Panc1 (cell line): Measurements from ENCODE around the gene NOL3. TPM values are rescaled to one million over a fixed set of nuclear protein-coding genes. Genes with fewer than 3 reads are reported as not detected.

Experiments
- ATAC-seq: fragments of 200-7000 bp; cut with Tn5 transposase; 2 replicates; pipeline ENCODE4 v1.9.1; 2020; ENCODE audit warnings: mild to moderate bottlenecking, moderate library complexity
- BruUV-seq: library from RNA; stranded (reverse); fragments of 400-500 nt; replicated peaks from 2 replicates; lab custom pipeline; 2021; lab: Mats Ljungman, UMichigan
- CTCF ChIA-PET: fragments of 300-600 bp; sonication (Branson Sonifier 250); formaldehyde crosslinking; loops from one replicate; lab custom pipeline; 2022; ENCODE audit warnings: antibody characterized with exemption; lab: Charles Lee
- POLR2A ChIA-PET: fragments of 300-600 bp; sonication (Branson Sonifier 250); formaldehyde crosslinking; loops from one replicate; lab custom pipeline; 2022; ENCODE audit warnings: antibody characterized with exemption; lab: Charles Lee
- DNase-seq: peaks from one replicate; pipeline ENCODE4 v3.0.0-alpha.2; 2010; ENCODE audit warnings: low read depth, low spot score
- H3K27ac ChIP-seq: 2 replicates; pipeline ENCODE4 v1.5.1; 2011; ENCODE audit warnings: mild to moderate bottlenecking, low read length, inconsistent platforms
- H3K27me3 ChIP-seq: fragments of 200-500 bp; sonication (Bioruptor generic); 2 replicates; pipeline ENCODE4 v1.6.0; 2014; ENCODE audit warnings: low read length, inconsistent platforms; ENCODE audit not compliant: control insufficient read depth, insufficient read depth
- H3K36me3 ChIP-seq: fragments of 200-500 bp; sonication (Bioruptor generic); 2 replicates; pipeline ENCODE4 v1.5.1; 2014; ENCODE audit warnings: inconsistent platforms, mild to moderate bottlenecking, low read length, moderate library complexity; ENCODE audit not compliant: control insufficient read depth, insufficient read depth
- H3K4me1 ChIP-seq: 2 replicates; pipeline ENCODE4 v1.5.1; 2011; ENCODE audit warnings: inconsistent platforms, mild to moderate bottlenecking, low read length, moderate library complexity; ENCODE audit not compliant: control insufficient read depth, insufficient read depth
- H3K4me3 ChIP-seq, 2 experiments: 2 replicates each; pipeline ENCODE4 v1.5.1; 2011 to 2012; ENCODE audit warnings: low read depth in 2 of 2, low read length in 2 of 2, mild to moderate bottlenecking in 2 of 2, inconsistent platforms in 1 of 2, moderate library complexity in 1 of 2
- H3K9me3 ChIP-seq: fragments of 200-500 bp; sonication (Bioruptor generic); 2 replicates; pipeline ENCODE4 v1.5.1; 2014; ENCODE audit warnings: low read depth, mild to moderate bottlenecking, inconsistent platforms, low read length, moderate library complexity; ENCODE audit not compliant: control insufficient read depth, insufficient read depth
- CTCF ChIP-seq: fragments of 450-650 bp; IDR thresholded peaks from 2 replicates; pipeline ENCODE4 v1.5.1; 2017; ENCODE audit warnings: mild to moderate bottlenecking
- POLR2AphosphoS5 ChIP-seq: IDR thresholded peaks from 2 replicates; pipeline ENCODE4 v1.6.1; 2012; ENCODE audit warnings: mild to moderate bottlenecking, low read depth, low read length, moderate library complexity
- SIN3A ChIP-seq: IDR thresholded peaks from 2 replicates; pipeline ENCODE4 v1.6.1; 2012; ENCODE audit warnings: low read depth, mild to moderate bottlenecking, low read length, moderate library complexity, borderline replicate concordance; ENCODE audit not compliant: insufficient read depth
- TCF7L2 ChIP-seq: IDR thresholded peaks from 2 replicates; pipeline ENCODE4 v1.6.1; 2011; ENCODE audit warnings: mild to moderate bottlenecking, low read depth, low read length, inconsistent platforms
- in situ Hi-C: cut with HindIII; loops from 2 replicates; pipeline ENCODE4 v1.10.0; 2016; ENCODE audit warnings: low sequenced_read_pairs, low pct_unique_long_range_greater_than_20kb
- intact Hi-C: fragments of 100-400 bp; cut with micrococcal nuclease; formaldehyde crosslinking; loops from one replicate; pipeline ENCODE4 v1.10.0; 2022; ENCODE audit not compliant: unreplicated experiment
- total RNA-seq: library from RNA; stranded (reverse); gene quantifications from one replicate; pipeline ENCODE4 v1.2.1, GENCODE V29; 2021; ENCODE audit not compliant: unreplicated experiment
- TF ChIP-seq, protein P1 (sequence below), 2 experiments: IDR thresholded peaks; 2 replicates each; pipeline ENCODE4 v1.6.1; 2011 to 2012; ENCODE audit warnings: low read depth in 2 of 2, control low read depth in 1 of 2, low read length in 1 of 2, mild to moderate bottlenecking in 1 of 2, moderate library complexity in 1 of 2; ENCODE audit not compliant: insufficient read depth in 1 of 2

The NOL3 gene
- total RNA-seq, 1 experiment from 2014 or later = 27.9 TPM

DNA sequence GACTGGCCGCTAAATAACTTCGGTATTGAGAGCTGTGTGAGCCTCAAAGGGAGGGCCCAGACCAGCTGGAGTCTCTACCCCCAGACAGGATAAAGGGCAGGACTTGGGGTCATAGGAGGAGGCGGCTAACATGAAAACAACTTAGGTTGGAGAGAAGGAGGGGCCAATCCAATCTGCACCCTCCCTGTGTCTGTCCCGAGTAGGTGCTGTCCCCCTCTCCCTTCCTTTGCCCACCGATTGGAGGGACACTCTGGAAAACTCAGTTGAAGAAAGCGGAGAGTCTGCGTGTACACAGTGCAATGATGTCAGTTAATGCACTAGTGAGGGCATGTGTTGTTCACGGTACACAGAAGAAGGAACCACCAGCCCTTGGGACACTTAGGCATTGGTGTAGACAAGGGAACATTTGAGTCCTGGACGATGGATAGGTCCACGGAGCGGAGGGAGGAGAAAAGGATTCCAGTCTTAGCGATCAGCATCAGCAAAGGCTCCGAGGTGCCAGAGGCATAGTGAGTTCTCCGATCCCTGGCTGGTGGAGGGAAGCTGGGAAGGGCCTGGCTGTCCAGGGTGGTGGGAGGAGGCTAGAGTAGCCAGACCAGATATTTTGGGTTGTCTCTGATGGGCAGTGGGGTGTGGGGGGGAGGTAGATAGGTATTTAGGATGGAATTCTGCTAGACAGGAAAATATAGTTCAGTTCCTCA lies 761 bp downstream of the NOL3 start:
- ChIA-PET CTCF (interaction anchor here (0.5 to 1.1 kb wide), 3 partner anchors 11 to 293 kb away, joined by 3 to 4 read pairs (median 3); partner anchors contain the start of genes FBXL8 and TRADD), POLR2A (interaction anchor here (0.7 kb wide), 1 partner anchor 11 kb away, joined by 3 read pairs; no protein-coding TSS in a partner anchor)
- Histone ChIP-seq H3K27ac (peak overlapping the region; percentile 92), H3K27me3 (no peaks in the 10 kb centered on the region), H3K9me3 (no peaks in the 10 kb centered on the region), H3K4me3 (peak overlapping the region; percentile 38 to 57), H3K4me1 (peaks cover 18% of the 10 kb centered on the region), H3K36me3 (no peaks in the 10 kb centered on the region; the same call in 1 of the 2 replicates)
- in situ Hi-C loops (no loop called here), intact Hi-C loops (no loop called here)
- no TSS peak for BruUV-seq
- TF ChIP-seq, protein P1, sequence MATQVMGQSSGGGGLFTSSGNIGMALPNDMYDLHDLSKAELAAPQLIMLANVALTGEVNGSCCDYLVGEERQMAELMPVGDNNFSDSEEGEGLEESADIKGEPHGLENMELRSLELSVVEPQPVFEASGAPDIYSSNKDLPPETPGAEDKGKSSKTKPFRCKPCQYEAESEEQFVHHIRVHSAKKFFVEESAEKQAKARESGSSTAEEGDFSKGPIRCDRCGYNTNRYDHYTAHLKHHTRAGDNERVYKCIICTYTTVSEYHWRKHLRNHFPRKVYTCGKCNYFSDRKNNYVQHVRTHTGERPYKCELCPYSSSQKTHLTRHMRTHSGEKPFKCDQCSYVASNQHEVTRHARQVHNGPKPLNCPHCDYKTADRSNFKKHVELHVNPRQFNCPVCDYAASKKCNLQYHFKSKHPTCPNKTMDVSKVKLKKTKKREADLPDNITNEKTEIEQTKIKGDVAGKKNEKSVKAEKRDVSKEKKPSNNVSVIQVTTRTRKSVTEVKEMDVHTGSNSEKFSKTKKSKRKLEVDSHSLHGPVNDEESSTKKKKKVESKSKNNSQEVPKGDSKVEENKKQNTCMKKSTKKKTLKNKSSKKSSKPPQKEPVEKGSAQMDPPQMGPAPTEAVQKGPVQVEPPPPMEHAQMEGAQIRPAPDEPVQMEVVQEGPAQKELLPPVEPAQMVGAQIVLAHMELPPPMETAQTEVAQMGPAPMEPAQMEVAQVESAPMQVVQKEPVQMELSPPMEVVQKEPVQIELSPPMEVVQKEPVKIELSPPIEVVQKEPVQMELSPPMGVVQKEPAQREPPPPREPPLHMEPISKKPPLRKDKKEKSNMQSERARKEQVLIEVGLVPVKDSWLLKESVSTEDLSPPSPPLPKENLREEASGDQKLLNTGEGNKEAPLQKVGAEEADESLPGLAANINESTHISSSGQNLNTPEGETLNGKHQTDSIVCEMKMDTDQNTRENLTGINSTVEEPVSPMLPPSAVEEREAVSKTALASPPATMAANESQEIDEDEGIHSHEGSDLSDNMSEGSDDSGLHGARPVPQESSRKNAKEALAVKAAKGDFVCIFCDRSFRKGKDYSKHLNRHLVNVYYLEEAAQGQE (IDR thresholded peaks at IDR 0.05; ENCODE audit: insufficient read depth in 1 of 2, low read depth in 2 of 2, low read length in 1 of 2) = no peak
- peak; percentile 29 for ATAC-seq
- no peak for DNase-seq

- intact Hi-C loops = no loop called here
- in situ Hi-C loops = no loop called here
Observed at GRCh38 chr16:67173323-67173722, 3.0 kb downstream of the NOL3 start.

More at GRCh38 chr16:67173323-67173722, 3.0 kb downstream of the NOL3 start:
- no peaks in the 10 kb centered on the region for H3K27me3 ChIP-seq
- no peaks in the 10 kb centered on the region for H3K9me3 ChIP-seq
- peak overlapping the region; percentile 18 for H3K27ac ChIP-seq
- peaks cover 18% of the 10 kb centered on the region for H3K4me1 ChIP-seq
- BruUV-seq = no TSS peak
- DNase-seq = no peak
- peak overlapping the region; percentile 51 to 64 for H3K4me3 ChIP-seq
- no peak for ATAC-seq
- TF ChIP-seq, protein P1 (IDR thresholded peaks at IDR 0.05; ENCODE audit: insufficient read depth in 1 of 2, low read depth in 2 of 2, low read length in 1 of 2) = no peak
- TF ChIP-seq CTCF = no peak
- TF ChIP-seq SIN3A = no peak
- no peak for TF ChIP-seq POLR2AphosphoS5
- TF ChIP-seq TCF7L2 = no peak
- no peaks in the 10 kb centered on the region; the same call in 1 of the 2 replicates for H3K36me3 ChIP-seq
- CTCF ChIA-PET = no interaction called here
- POLR2A ChIA-PET = no interaction called here
